D721Med (cell line): ENCODE data around the gene CHP1.
"Not testable (repeated sequence)": the region's sequence is repeated elsewhere in the genome, so short reads cannot be mapped to it uniquely, and the experiment has no call there.

ENCODE experiments used
- DNase-seq: peaks from one replicate; pipeline ENCODE4 v3.0.0; 2011; ENCODE audit warnings: low spot score; ENCODE audit not compliant: insufficient read length
- FAIRE-seq: peaks from 2 replicates; lab custom pipeline; 2011; peaks lifted over from hg19 to GRCh38; lab: Jason Lieb, UNC
- CTCF ChIP-seq: IDR thresholded peaks from 2 replicates; pipeline ENCODE4 v1.5.1; 2012; ENCODE audit warnings: mild to moderate bottlenecking, control low read depth; ENCODE audit not compliant: insufficient read depth; ENCODE audit errors: missing control alignments

CHP1 gene

GRCh38 chr15:41235929-41236328 is 4.9 kb downstream of the CHP1 start:
- DNase-seq (no peak), FAIRE-seq (no peak)
- no peak for TF ChIP-seq CTCF

GRCh38 chr15:41238100-41238499 is 7.0 kb downstream of the CHP1 start:
- no peak for TF ChIP-seq CTCF
- no peak for DNase-seq
- FAIRE-seq, result no peak

GRCh38 chr15:41241221-41241964 is 10.3 kb downstream of the CHP1 start:
- no peak for FAIRE-seq
- no peak for TF ChIP-seq CTCF
- no peak for DNase-seq

GRCh38 chr15:41250745-41251144 is 19.7 kb downstream of the CHP1 start:
- FAIRE-seq, DNase-seq: not testable (repeated sequence)

GRCh38 chr15:41251411-41251810 is 20.3 kb downstream of the CHP1 start:
- FAIRE-seq, result no peak
- no peak for DNase-seq
- no peak for TF ChIP-seq CTCF

- no peak for FAIRE-seq
- no peak for DNase-seq
Measured at GRCh38 chr15:41254560-41254959, 23.5 kb downstream of the CHP1 start.

GRCh38 chr15:41256103-41256502 is 25.0 kb downstream of the CHP1 start:
- FAIRE-seq, result no peak
- no peak for TF ChIP-seq CTCF
- DNase-seq, result no peak

More at GRCh38 chr15:41254560-41254959, 23.5 kb downstream of the CHP1 start:
- TF ChIP-seq CTCF, result no peak
